Neural cell (in vitro differentiated cells): ENCODE measurements around the gene NECTIN2. TPM values are rescaled to one million over a fixed set of nuclear protein-coding genes. Genes with fewer than 3 reads are reported as not detected.
"Not testable (repeated sequence)": the region's sequence is repeated elsewhere in the genome, so short reads cannot be mapped to it uniquely, and the experiment has no call there.

ENCODE experiments used
- H2AFZ ChIP-seq: fragments of 200-600, 300-800 bp; sonication (generic), shearing (Covaris generic); 2 replicates; pipeline ENCODE4 v1.6.0; 2014; ENCODE audit warnings: low read depth, mild to moderate bottlenecking, antibody characterized with exemption, low read length, moderate library complexity
- H3F3A ChIP-seq: fragments of 200-600 bp; shearing (Covaris generic); 2 replicates; pipeline ENCODE4 v1.6.1; 2016; ENCODE audit warnings: mild to moderate bottlenecking, moderate library complexity, mixed read lengths, antibody characterized with exemption, low read length; ENCODE audit not compliant: insufficient read depth, poor library complexity, severe bottlenecking
- H3K27ac ChIP-seq: fragments of 200-600, 300-800 bp; sonication (generic), shearing (Covaris generic); 2 replicates; pipeline ENCODE4 v1.5.1; 2014; ENCODE audit warnings: mild to moderate bottlenecking, low read length, moderate library complexity
- H3K27me3 ChIP-seq: fragments of 300-800, 200-600 bp; sonication (generic), shearing (Covaris generic); 2 replicates; pipeline ENCODE4 v1.6.0; 2014; ENCODE audit warnings: mild to moderate bottlenecking, low read depth, low read length, moderate library complexity; ENCODE audit not compliant: insufficient read depth
- H3K36me3 ChIP-seq: fragments of 300-800, 200-600 bp; sonication (generic), shearing (Covaris generic); 2 replicates; pipeline ENCODE4 v1.5.1; 2014; ENCODE audit warnings: mild to moderate bottlenecking, antibody characterized with exemption, low read length, moderate library complexity; ENCODE audit not compliant: insufficient read depth
- H3K4me2 ChIP-seq: fragments of 300-800, 200-600 bp; sonication (generic), shearing (Covaris generic); 2 replicates; pipeline ENCODE4 v1.6.0; 2014; ENCODE audit warnings: mild to moderate bottlenecking, low read length
- H3K4me3 ChIP-seq: fragments of 300-800, 200-600 bp; sonication (generic), shearing (Covaris generic); 2 replicates; pipeline ENCODE4 v1.5.1; 2014; ENCODE audit warnings: mild to moderate bottlenecking, low read length, moderate library complexity
- H3K79me2 ChIP-seq: fragments of 200-600 bp; shearing (Covaris generic); replicated peaks from 2 replicates; pipeline ENCODE4 v1.6.0; 2014; ENCODE audit warnings: mild to moderate bottlenecking, low read length, moderate library complexity; ENCODE audit not compliant: insufficient read depth
- H3K9ac ChIP-seq: fragments of 300-800, 200-600 bp; sonication (generic), shearing (Covaris generic); 2 replicates; pipeline ENCODE4 v1.6.1; 2016; ENCODE audit warnings: mild to moderate bottlenecking, low read length, mixed read lengths
- H3K9me2 ChIP-seq: fragments of 200-600 bp; shearing (Covaris generic); 2 replicates; pipeline ENCODE4 v1.6.1; 2016; ENCODE audit warnings: mild to moderate bottlenecking, low read length, mixed read lengths; ENCODE audit not compliant: insufficient read depth
- H3K9me3 ChIP-seq: fragments of 200-600, 300-800 bp; sonication (generic), shearing (Covaris generic); 2 replicates; pipeline ENCODE4 v1.6.1; 2016; ENCODE audit warnings: mild to moderate bottlenecking, mixed run types, low read length, moderate library complexity, mixed read lengths
- H4K20me1 ChIP-seq: fragments of 200-600 bp; shearing (Covaris generic); 2 replicates; pipeline ENCODE4 v1.6.1; 2016; ENCODE audit warnings: mild to moderate bottlenecking, mixed run types; ENCODE audit not compliant: insufficient read depth
- CTCF ChIP-seq: fragments of 450-650 bp; IDR thresholded peaks from 2 replicates; pipeline ENCODE4 v1.5.1; 2014; ENCODE audit warnings: antibody characterized with exemption, mild to moderate bottlenecking, moderate library complexity; ENCODE audit not compliant: poor library complexity, severe bottlenecking
- EP300 ChIP-seq: fragments of 450-650 bp; conservative IDR thresholded peaks from 2 replicates; pipeline ENCODE4 v1.6.1; 2014; ENCODE audit warnings: antibody characterized with exemption, mild to moderate bottlenecking, moderate library complexity; ENCODE audit not compliant: poor library complexity, severe bottlenecking
- EZH2 ChIP-seq: fragments of 200-600, 300-800 bp; shearing (Covaris generic), sonication (generic); IDR thresholded peaks from 2 replicates; pipeline ENCODE4 v1.6.1; 2014; ENCODE audit warnings: antibody characterized with exemption, low read length, borderline replicate concordance, mild to moderate bottlenecking; ENCODE audit not compliant: insufficient read depth, poor library complexity, severe bottlenecking
- MXI1 ChIP-seq: fragments of 450-650 bp; conservative IDR thresholded peaks from 2 replicates; pipeline ENCODE4 v1.6.1; 2014; ENCODE audit warnings: antibody characterized with exemption, mild to moderate bottlenecking; ENCODE audit not compliant: poor library complexity, severe bottlenecking
- POLR2AphosphoS5 ChIP-seq: IDR thresholded peaks from 2 replicates; pipeline ENCODE4 v1.6.1; 2012
- RAD21 ChIP-seq: fragments of 450-650 bp; conservative IDR thresholded peaks from 2 replicates; pipeline ENCODE4 v1.6.1; 2014; ENCODE audit warnings: antibody characterized with exemption, mild to moderate bottlenecking, moderate library complexity
- REST ChIP-seq: IDR thresholded peaks from 2 replicates; pipeline ENCODE4 v1.6.1; 2012; ENCODE audit warnings: borderline replicate concordance
- SMC3 ChIP-seq: fragments of 450-650 bp; conservative IDR thresholded peaks from 2 replicates; pipeline ENCODE4 v1.6.1; 2014; ENCODE audit warnings: antibody characterized with exemption, mild to moderate bottlenecking, moderate library complexity; ENCODE audit not compliant: poor library complexity
- TAF1 ChIP-seq: IDR thresholded peaks from 2 replicates; pipeline ENCODE4 v1.6.1; 2012; ENCODE audit warnings: low read depth
- polyA plus RNA-seq: library from polyadenylated mRNA; depleted of rRNA; stranded (reverse); fragments of >200 nt; gene quantifications from 2 replicates; pipeline ENCODE4 v1.2.3, GENCODE V29; 2014

NECTIN2 gene
- polyA plus RNA-seq, 1 donor from 2014 or later: 33.2 TPM

- TF ChIP-seq EZH2: no peak
- TF ChIP-seq SMC3: no peak
- no peak for TF ChIP-seq POLR2AphosphoS5
- TF ChIP-seq REST: no peak
- no peak for TF ChIP-seq RAD21
- no peak for TF ChIP-seq TAF1
- no peak for TF ChIP-seq CTCF
- TF ChIP-seq MXI1: no peak
- TF ChIP-seq EP300: no peak
- Histone ChIP-seq H4K20me1 (no peaks in the 10 kb centered on the region), H3K9me2 (no peaks in the 10 kb centered on the region), H3K4me2 (no peak overlapping the region), H3K36me3 (no peaks in the 10 kb centered on the region), H3F3A (no peaks in the 10 kb centered on the region), H3K9me3 (no peaks in the 10 kb centered on the region), H2AFZ (no peak overlapping the region), H3K79me2 (peaks cover 18% of the 10 kb centered on the region), H3K27me3 (no peaks in the 10 kb centered on the region), H3K9ac (no peak overlapping the region), H3K4me3 (no peak overlapping the region), H3K27ac (no peak overlapping the region)
Measured at GRCh38 chr19:44856421-44857083, 10.5 kb downstream of the NECTIN2 start.

GRCh38 chr19:44857837-44858236 is 11.7 kb downstream of the NECTIN2 start:
- H3K27me3 ChIP-seq: no peaks in the 10 kb centered on the region
- H3K4me2 ChIP-seq: no peak overlapping the region
- H3K36me3 ChIP-seq: no peaks in the 10 kb centered on the region
- no peaks in the 10 kb centered on the region for H3F3A ChIP-seq
- H2AFZ ChIP-seq: no peak overlapping the region
- no peaks in the 10 kb centered on the region for H3K9me3 ChIP-seq
- H3K27ac ChIP-seq: no peak overlapping the region
- no peak overlapping the region for H3K4me3 ChIP-seq
- H4K20me1 ChIP-seq: no peaks in the 10 kb centered on the region
- H3K9me2 ChIP-seq: no peaks in the 10 kb centered on the region
- TF ChIP-seq POLR2AphosphoS5 (no peak), SMC3 (no peak), CTCF (no peak), RAD21 (no peak), EZH2 (no peak), REST (no peak), TAF1 (no peak), MXI1 (no peak), EP300 (no peak)
- H3K79me2 ChIP-seq: peaks cover 13% of the 10 kb centered on the region
- H3K9ac ChIP-seq: no peak overlapping the region

- not testable (repeated sequence) for H3K4me2 ChIP-seq, H3K9me2 ChIP-seq, H3K4me3 ChIP-seq, H3K79me2 ChIP-seq, H2AFZ ChIP-seq, H3K27ac ChIP-seq, H3K9me3 ChIP-seq, H3K27me3 ChIP-seq, H4K20me1 ChIP-seq, H3K36me3 ChIP-seq, H3F3A ChIP-seq, H3K9ac ChIP-seq
Measured at GRCh38 chr19:44861576-44861975, 15.5 kb downstream of the NECTIN2 start.
